Placental pericyte (primary cell): ENCODE data around the gene NEUROG2. TPM values are rescaled to one million over a fixed set of nuclear protein-coding genes. Genes with fewer than 3 reads are reported as not detected.

ENCODE experiments used
- total RNA-seq: library from RNA; depleted of rRNA; stranded (reverse); fragments of >200 nt; gene quantifications from 2 replicates; pipeline ENCODE4 v1.2.3, GENCODE V29; 2012

Gene NEUROG2
- not detected in 2 replicates for total RNA-seq

DNA sequence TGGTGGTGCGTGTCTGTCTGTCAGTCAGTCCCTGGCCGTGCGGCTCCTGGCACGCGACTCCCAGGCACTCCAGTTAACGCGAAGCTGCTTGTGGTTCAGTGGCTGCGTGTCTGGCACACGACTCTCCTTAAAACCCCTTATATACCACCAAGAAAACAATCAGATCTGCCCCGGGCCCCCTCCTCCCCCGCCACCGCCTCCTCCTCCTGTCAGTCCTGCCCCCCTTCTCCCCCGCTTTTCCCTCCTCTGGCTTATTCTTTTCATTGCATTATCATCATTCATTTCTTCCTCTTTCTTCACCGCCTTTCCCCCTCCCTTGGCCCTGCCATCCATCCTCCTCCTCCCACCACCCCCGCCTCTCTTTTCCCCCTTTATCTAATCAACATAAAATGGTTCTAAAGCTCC is at the start of gene NEUROG2:
Gene NEUROG2 (minus strand): TSS at position 115 of the 405 bp plus-strand sequence. CDS start 705 bp downstream, outside the sequence.

Other genes starting within 250 kb of the NEUROG2 start
- 3.5 and 5.3 TPM in 2 replicates for gene TIFA, start 230.3 kb downstream of the NEUROG2 start, total RNA-seq
- gene ALPK1, start 218.8 kb downstream of the NEUROG2 start, total RNA-seq: 9.6 and 19.7 TPM in 2 replicates
- gene ZGRF1, start 120.7 kb upstream of the NEUROG2 start, total RNA-seq: 3.1 and 25.2 TPM in 2 replicates
- 19.5 and 23.2 TPM in 2 replicates for gene LARP7, start 121.0 kb upstream of the NEUROG2 start, total RNA-seq